ENCODE measurements around the gene TELO2.
A peak's percentile ranks its signal among the peaks of the same experiment; 100 is the strongest.

Gene TELO2

GRCh38 chr16:1492923-1493745 is at the start of gene TELO2:
TELO2 (plus strand) TSS chr16:1493360; CDS start chr16:1494282, 922 bp downstream.
- DNase-seq (ENCODE audit: low read depth in 1 of 2, low spot score in 1 of 2) = peak; percentile 74 to 81

GRCh38 chr16:1443403-1443973 is 49.7 kb upstream of the TELO2 start:
- DNase-seq (ENCODE audit: low read depth in 1 of 2, low spot score in 1 of 2) = no peak

- DNase-seq (ENCODE audit: low read depth in 1 of 2, low spot score in 1 of 2) = no peak
These were observed 49.0 kb upstream of the TELO2 start, which contains the start of gene CCDC154 for GRCh38 chr16:1443980-1444729. CCDC154 (minus strand) TSS chr16:1444556; CDS start chr16:1444322, 234 bp downstream.

GRCh38 chr16:1444730-1445517 is 48.2 kb upstream of the TELO2 start:
- DNase-seq (ENCODE audit: low read depth in 1 of 2, low spot score in 1 of 2) = no peak

- no peak for DNase-seq (ENCODE audit: low read depth in 1 of 2, low spot score in 1 of 2)
These were observed 47.5 kb upstream of the TELO2 start for GRCh38 chr16:1445518-1446203.

GRCh38 chr16:1446296-1447080 is 46.7 kb upstream of the TELO2 start:
- DNase-seq (ENCODE audit: low read depth in 1 of 2, low spot score in 1 of 2) = no peak

GRCh38 chr16:1447965-1448364 is 45.2 kb upstream of the TELO2 start:
- DNase-seq (ENCODE audit: low read depth in 1 of 2, low spot score in 1 of 2) = no peak

GRCh38 chr16:1448536-1449116 is 44.5 kb upstream of the TELO2 start:
- DNase-seq (ENCODE audit: low read depth in 1 of 2, low spot score in 1 of 2) = no peak

GRCh38 chr16:1449201-1449788 is 43.9 kb upstream of the TELO2 start:
- no peak for DNase-seq (ENCODE audit: low read depth in 1 of 2, low spot score in 1 of 2)

- DNase-seq (ENCODE audit: low read depth in 1 of 2, low spot score in 1 of 2) = no peak
These were observed 42.9 kb upstream of the TELO2 start for GRCh38 chr16:1450218-1450617.

- DNase-seq (ENCODE audit: low read depth in 1 of 2, low spot score in 1 of 2) = no peak
These were observed 42.3 kb upstream of the TELO2 start for GRCh38 chr16:1450841-1451240.

GRCh38 chr16:1451702-1452392 is 41.3 kb upstream of the TELO2 start:
- DNase-seq (ENCODE audit: low read depth in 1 of 2, low spot score in 1 of 2) = no peak

- no peak for DNase-seq (ENCODE audit: low read depth in 1 of 2, low spot score in 1 of 2)
These were observed 40.6 kb upstream of the TELO2 start for GRCh38 chr16:1452530-1452929.

GRCh38 chr16:1453316-1453715 is 39.8 kb upstream of the TELO2 start:
- DNase-seq (ENCODE audit: low read depth in 1 of 2, low spot score in 1 of 2) = no peak

- DNase-seq (ENCODE audit: low read depth in 1 of 2, low spot score in 1 of 2) = no peak
These were observed 38.6 kb upstream of the TELO2 start for GRCh38 chr16:1454561-1454960.

GRCh38 chr16:1455190-1456171 is 37.7 kb upstream of the TELO2 start:
- no peak for DNase-seq (ENCODE audit: low read depth in 1 of 2, low spot score in 1 of 2)

GRCh38 chr16:1456951-1457350 is 36.2 kb upstream of the TELO2 start:
- DNase-seq (ENCODE audit: low read depth in 1 of 2, low spot score in 1 of 2) = no peak

Measured in activated T-helper 1 cell treated with anti-CD3 and anti-CD28 coated beads, Interleukin-2, amount 50 U/mL, for 16 hours (primary cell).